ENCODE measurements around the gene KIF1C. TPM values are rescaled to one million over a fixed set of nuclear protein-coding genes. Genes with fewer than 3 reads are reported as not detected.

The KIF1C gene
- polyA plus RNA-seq, 3 donors, result 3.6 to 12.0 (median 3.9) TPM

DNA sequence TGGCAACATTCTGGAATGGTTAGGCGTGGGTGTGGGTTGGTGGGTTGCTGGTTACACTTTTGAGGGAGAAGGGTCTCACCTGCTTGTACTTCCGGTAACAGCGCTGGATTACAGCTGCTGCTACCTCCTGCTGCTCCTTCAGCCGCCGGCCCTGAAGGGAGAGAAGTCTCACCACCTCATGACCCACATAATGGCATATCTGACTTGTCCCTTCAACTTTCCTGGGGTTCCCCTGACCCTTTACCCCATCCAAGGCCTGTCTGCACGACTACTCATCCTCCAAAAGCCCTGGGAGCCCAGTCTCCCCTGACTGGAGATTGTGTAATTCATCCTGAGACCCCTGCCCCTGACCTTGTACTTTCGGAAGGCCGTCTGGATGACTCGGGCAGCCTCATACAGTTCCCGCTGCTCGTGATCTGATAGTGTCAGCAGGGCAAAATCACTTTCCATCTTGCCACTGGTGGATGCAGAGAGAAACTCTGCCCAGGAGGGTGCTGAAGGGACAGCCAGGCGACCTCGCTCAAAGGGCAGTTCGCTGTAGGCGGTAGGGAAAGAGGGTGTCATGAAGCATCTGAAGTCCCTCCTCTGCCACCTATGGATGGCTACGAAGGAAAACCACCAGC is 28.1 kb upstream of the KIF1C start:
- peaks cover 59 to 75% of the 10 kb centered on the region in 2 donors for H3K4me1 ChIP-seq (ENCODE audit: control insufficient read depth in 1 of 2, insufficient read depth in 2 of 2, low read length in 2 of 2)
- intact Hi-C loops (cut with micrococcal nuclease), result no loop called here
- H3K27me3 ChIP-seq (ENCODE audit: control insufficient read depth in 2 of 2, insufficient read depth in 2 of 2, low read length in 2 of 2), result no peaks in the 10 kb centered on the region
- peaks cover 42% of the 10 kb centered on the region for H3K79me2 ChIP-seq (ENCODE audit: insufficient read depth, low read length)
- H3K27ac ChIP-seq (ENCODE audit: low read depth in 1 of 2, low read length in 2 of 2), result peak overlapping the region in 1 of 2 donors; percentile 12
- Mint-ChIP-seq H3K4me3 (no peak overlapping the region), H3K27ac (peak overlapping the region in 2 of 7 donors; percentile 14 to 65), H3K36me3 (peaks cover 63 to 69% of the 10 kb centered on the region in 2 donors), H3K27me3 (ENCODE audit: low read depth in 3 of 3) (peaks cover 0 to 2% (median 2%) of the 10 kb centered on the region in 3 donors), H3K9me3 (no peaks in the 10 kb centered on the region), H3K4me1 (peaks cover 48% of the 10 kb centered on the region)
- H2AFZ ChIP-seq (ENCODE audit: insufficient read depth, low read depth, low read length, poor library complexity, severe bottlenecking), result no peak overlapping the region
- no peak overlapping the region for H3K9ac ChIP-seq (ENCODE audit: insufficient read depth, low read length, poor library complexity, severe bottlenecking)
- 94% methylated on average over 13 of the region's 16 CpGs for WGBS (ENCODE audit: insufficient coverage)
- peaks cover 6% of the 10 kb centered on the region for H4K20me1 ChIP-seq (ENCODE audit: insufficient read depth, low read length)
- TF ChIP-seq, protein P1, sequence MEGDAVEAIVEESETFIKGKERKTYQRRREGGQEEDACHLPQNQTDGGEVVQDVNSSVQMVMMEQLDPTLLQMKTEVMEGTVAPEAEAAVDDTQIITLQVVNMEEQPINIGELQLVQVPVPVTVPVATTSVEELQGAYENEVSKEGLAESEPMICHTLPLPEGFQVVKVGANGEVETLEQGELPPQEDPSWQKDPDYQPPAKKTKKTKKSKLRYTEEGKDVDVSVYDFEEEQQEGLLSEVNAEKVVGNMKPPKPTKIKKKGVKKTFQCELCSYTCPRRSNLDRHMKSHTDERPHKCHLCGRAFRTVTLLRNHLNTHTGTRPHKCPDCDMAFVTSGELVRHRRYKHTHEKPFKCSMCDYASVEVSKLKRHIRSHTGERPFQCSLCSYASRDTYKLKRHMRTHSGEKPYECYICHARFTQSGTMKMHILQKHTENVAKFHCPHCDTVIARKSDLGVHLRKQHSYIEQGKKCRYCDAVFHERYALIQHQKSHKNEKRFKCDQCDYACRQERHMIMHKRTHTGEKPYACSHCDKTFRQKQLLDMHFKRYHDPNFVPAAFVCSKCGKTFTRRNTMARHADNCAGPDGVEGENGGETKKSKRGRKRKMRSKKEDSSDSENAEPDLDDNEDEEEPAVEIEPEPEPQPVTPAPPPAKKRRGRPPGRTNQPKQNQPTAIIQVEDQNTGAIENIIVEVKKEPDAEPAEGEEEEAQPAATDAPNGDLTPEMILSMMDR (IDR thresholded peaks at IDR 0.05), result no peak
- peak in 1 of 3 donors; percentile 32 for DNase-seq
- H3K36me3 ChIP-seq (replicated peaks in 1 of 2; ENCODE audit: control insufficient read depth in 1 of 2, insufficient read depth in 2 of 2, low read length in 2 of 2), result peaks cover 41 to 51% of the 10 kb centered on the region in 2 donors
- no peaks in the 10 kb centered on the region for H3K9me3 ChIP-seq (replicated peaks in 1 of 2; ENCODE audit: control insufficient read depth in 1 of 2, insufficient read depth in 1 of 2, low read length in 2 of 2)
- no peak overlapping the region for H3K4me2 ChIP-seq (replicated peaks; ENCODE audit: extremely low read depth, low read length, poor library complexity, severe bottlenecking)
- no peak overlapping the region for H3K4me3 ChIP-seq (replicated peaks in 1 of 3; ENCODE audit: low read depth in 2 of 3, low read length in 3 of 3)

DNA sequence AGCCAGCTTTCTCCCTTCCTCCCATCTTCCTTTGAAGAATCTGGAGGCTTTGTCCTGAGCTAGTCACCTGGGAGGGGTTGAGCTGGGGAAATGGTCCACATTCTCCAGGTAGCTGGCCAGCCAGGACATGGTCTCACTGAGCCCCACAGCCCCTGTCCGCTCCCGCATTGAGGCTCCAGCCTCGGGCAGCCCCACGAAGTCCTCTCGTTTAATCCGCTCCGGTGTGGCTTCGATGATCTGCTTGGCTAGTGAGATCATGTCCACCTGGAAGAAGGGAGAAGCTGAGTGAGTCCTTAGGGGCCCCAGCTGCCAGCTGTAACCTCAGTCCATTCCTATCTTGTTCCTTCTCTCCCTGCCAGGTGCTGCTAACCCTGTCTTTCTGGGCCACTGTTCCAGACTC is 27.5 kb upstream of the KIF1C start:
- Mint-ChIP-seq H3K9me3 (no peaks in the 10 kb centered on the region), H3K27ac (peak overlapping the region in 1 of 7 donors; percentile 79), H3K4me1 (peaks cover 52% of the 10 kb centered on the region), H3K27me3 (ENCODE audit: low read depth in 3 of 3) (peaks cover 0 to 2% (median 2%) of the 10 kb centered on the region in 3 donors), H3K36me3 (peaks cover 67 to 72% of the 10 kb centered on the region in 2 donors), H3K4me3 (no peak overlapping the region)
- 94% methylated on average over 8 of the region's 8 CpGs for WGBS (ENCODE audit: insufficient coverage)
- Histone ChIP-seq H3K4me3 (replicated peaks in 1 of 3; ENCODE audit: low read depth in 2 of 3, low read length in 3 of 3) (no peak overlapping the region), H2AFZ (ENCODE audit: insufficient read depth, low read depth, low read length, poor library complexity, severe bottlenecking) (no peak overlapping the region), H3K27ac (ENCODE audit: low read depth in 1 of 2, low read length in 2 of 2) (no peak overlapping the region), H3K36me3 (replicated peaks in 1 of 2; ENCODE audit: control insufficient read depth in 1 of 2, insufficient read depth in 2 of 2, low read length in 2 of 2) (peaks cover 42 to 57% of the 10 kb centered on the region in 2 donors), H3K9ac (ENCODE audit: insufficient read depth, low read length, poor library complexity, severe bottlenecking) (no peak overlapping the region), H4K20me1 (ENCODE audit: insufficient read depth, low read length) (peaks cover 6% of the 10 kb centered on the region), H3K4me1 (ENCODE audit: control insufficient read depth in 1 of 2, insufficient read depth in 2 of 2, low read length in 2 of 2) (peaks cover 59 to 72% of the 10 kb centered on the region in 2 donors), H3K4me2 (replicated peaks; ENCODE audit: extremely low read depth, low read length, poor library complexity, severe bottlenecking) (no peak overlapping the region), H3K9me3 (replicated peaks in 1 of 2; ENCODE audit: control insufficient read depth in 1 of 2, insufficient read depth in 1 of 2, low read length in 2 of 2) (no peaks in the 10 kb centered on the region), H3K27me3 (ENCODE audit: control insufficient read depth in 2 of 2, insufficient read depth in 2 of 2, low read length in 2 of 2) (no peaks in the 10 kb centered on the region), H3K79me2 (ENCODE audit: insufficient read depth, low read length) (peaks cover 36% of the 10 kb centered on the region)
- DNase-seq, result no peak
- intact Hi-C loops (cut with micrococcal nuclease), result no loop called here
- TF ChIP-seq, protein P1 (IDR thresholded peaks at IDR 0.05), result no peak
